GM21576 (cell line): ENCODE results near the gene RCAN1.

Experiments used
- ATAC-seq: cut with Tn5 transposase; IDR thresholded peaks from one replicate; pipeline ENCODE4 v1.9.1; 2021; ENCODE audit warnings: mild to moderate bottlenecking, moderate library complexity; ENCODE audit not compliant: unreplicated experiment

RCAN1 gene

GRCh38 chr21:34614628-34615486, at the start of gene RCAN1:
Gene RCAN1 (minus strand): TSS chr21:34615113. CDS start chr21:34615011, 102 bp downstream.
- ATAC-seq, result peak; percentile 97

DNA sequence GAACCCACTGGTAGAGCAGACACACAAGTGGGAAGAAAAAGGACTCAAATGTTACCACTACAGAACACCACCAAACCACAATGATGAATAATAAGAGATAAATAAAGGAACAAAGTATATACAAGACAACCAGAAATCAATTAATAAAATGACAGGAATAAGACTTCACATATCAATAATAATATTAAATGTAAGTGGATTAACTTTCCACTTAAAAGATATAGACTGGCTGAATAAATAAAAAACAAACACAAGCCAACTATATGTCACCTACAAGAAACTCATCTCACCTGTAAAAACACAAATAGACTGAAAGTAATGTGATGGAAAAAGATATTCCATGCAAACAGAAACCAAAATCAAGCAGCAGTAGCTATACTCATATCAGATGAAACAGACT, 46.9 kb upstream of the RCAN1 start:
- no peak for ATAC-seq

DNA sequence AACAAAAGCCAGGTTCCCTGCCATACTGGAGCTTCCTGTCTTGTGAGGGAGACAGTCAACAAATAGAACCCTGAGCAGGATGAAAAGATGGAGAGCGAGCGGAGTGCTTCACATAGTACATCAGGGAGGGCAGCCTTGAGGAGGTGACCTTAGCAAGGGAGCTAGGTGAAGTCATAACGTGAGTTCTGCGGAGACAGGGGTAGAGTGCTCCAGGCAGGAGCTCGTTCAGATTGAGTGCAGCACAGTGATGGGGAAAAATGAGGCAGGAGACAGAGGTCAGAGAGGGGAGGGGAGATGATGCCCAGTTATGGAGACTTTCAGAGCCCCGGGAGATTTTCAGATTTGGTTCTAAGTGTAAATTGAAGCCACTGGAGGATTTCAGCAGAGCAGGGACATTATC, 38.6 kb upstream of the RCAN1 start:
- no peak for ATAC-seq

DNA sequence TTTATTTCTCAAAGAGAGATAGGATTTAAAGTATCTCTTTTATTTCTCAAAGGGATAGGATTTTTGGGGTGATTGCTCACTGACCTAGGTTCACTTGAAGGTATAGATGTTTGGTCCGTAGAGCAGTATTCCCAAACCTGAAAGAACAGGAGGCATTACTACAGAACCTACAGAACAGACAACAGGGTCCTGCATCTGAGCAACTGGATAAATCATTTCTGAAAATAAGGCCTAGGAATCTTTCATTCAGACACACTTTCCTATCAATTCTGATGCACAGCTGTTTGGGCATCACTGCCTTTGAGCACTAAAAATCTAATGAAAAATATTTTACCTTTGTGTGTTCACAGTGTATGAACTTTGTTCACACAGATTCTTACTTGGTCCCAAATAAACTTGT, 36.7 kb upstream of the RCAN1 start:
- ATAC-seq, result no peak

- no peak for ATAC-seq
Observed at GRCh38 chr21:34650861-34651431, 36.0 kb upstream of the RCAN1 start.

- ATAC-seq, result no peak
Observed at GRCh38 chr21:34649400-34649799, 34.5 kb upstream of the RCAN1 start.

DNA sequence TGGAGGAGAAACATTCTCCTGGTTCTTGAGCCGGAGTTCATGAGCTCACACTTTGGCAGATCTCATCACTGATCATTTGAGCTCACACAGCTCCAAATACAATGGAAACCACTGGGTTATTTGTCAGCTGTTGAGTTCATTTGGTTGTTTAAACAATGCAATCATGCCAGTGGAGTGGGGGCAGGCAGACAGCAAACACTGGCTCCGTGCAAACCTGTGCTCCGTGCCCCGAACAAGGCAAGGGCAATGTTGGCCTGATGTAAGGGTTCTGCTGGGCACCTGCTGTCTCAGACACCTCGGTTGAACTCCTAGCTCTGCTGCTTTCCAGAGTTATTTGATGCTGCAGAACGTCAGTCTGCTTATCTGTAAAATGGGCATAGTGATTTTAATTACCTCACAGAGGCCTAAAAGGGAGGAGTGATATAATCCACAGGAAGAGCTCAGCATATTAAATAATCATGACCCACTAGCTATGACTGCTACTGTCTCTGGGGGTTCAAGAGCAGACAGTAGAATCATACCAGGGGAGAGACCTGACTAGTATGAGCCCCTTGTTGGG, 33.9 kb upstream of the RCAN1 start:
- ATAC-seq, result no peak

DNA sequence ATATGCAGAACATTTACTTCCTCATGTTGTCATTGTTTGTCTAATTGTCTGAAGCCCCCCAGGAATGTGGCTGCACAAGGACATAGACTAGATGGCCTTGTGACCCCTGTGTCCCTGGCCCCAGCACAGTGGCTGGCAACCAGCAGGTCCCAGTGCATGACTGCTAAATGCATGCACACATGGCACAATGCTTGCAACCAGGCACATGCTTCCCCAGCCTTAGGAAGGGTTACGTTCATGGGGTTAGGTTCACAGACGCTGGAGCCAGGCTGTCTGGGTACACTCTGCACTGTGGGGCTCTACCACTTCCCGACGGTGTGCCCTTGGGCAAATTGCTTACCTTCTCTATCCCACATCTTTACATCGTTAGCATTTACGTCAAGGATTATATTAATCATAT, 32.6 kb upstream of the RCAN1 start:
- no peak for ATAC-seq

GRCh38 chr21:34644825-34645224, 29.9 kb upstream of the RCAN1 start:
- no peak for ATAC-seq

DNA sequence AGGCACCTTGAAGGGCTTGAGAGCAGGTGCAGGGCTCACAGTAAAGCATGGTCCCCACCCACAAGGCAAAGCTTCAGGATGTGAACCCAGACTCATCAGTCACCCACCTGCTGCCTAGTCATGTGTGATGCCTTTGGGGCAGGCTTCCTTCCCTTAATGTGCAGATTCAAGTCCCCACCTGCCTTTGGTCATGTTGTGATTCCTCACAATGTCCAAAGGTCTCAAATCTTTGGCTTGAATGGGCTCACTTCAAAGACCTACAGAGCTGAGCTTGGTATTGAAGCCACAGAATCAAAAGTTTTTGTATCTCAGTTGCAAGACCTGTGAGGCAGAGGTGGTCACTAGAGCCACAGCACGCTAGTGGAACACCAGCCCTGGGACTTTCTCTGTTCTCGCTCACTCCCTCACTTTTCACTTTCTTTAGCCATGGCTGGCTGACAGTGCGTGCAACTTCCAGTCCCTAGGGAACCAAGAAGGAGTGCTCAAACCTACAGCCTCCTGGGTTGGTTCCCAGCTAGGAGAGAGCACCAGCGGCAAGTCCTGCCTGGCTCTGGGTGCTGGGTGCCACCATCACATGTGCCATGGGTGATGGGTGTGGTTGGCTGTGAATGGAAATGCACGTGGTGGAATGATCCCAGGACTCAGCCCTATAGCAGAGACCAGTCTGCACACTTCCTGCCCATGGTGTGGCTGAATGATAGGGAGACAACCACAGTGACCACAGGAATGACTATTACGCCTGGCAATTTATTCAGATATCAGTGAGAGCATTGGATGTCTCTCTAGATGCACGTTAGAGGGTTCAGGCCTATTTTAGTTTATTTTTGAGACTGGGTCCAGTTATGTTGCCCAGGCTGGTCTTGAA, 27.5 kb upstream of the RCAN1 start:
- peak; percentile 56 for ATAC-seq

DNA sequence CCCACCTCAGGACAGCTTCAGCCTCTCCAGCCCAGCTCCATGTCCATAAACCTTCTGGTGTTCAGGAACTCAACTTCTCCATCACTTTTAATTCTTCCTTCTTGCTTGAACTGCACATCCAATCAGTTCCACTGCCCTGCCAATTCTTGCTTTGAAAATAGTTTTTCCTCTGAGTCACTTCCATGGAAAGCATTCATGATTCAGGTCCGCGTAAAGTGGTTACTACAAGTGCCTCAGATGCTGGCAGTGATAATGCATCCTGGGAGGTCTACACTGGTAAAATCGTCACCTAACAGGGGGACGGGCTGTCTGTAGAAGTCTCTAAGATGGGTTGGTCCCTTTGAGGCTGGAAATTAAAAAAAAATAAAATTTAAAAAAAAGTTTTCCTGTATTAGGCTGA, 25.9 kb upstream of the RCAN1 start:
- ATAC-seq, result no peak

DNA sequence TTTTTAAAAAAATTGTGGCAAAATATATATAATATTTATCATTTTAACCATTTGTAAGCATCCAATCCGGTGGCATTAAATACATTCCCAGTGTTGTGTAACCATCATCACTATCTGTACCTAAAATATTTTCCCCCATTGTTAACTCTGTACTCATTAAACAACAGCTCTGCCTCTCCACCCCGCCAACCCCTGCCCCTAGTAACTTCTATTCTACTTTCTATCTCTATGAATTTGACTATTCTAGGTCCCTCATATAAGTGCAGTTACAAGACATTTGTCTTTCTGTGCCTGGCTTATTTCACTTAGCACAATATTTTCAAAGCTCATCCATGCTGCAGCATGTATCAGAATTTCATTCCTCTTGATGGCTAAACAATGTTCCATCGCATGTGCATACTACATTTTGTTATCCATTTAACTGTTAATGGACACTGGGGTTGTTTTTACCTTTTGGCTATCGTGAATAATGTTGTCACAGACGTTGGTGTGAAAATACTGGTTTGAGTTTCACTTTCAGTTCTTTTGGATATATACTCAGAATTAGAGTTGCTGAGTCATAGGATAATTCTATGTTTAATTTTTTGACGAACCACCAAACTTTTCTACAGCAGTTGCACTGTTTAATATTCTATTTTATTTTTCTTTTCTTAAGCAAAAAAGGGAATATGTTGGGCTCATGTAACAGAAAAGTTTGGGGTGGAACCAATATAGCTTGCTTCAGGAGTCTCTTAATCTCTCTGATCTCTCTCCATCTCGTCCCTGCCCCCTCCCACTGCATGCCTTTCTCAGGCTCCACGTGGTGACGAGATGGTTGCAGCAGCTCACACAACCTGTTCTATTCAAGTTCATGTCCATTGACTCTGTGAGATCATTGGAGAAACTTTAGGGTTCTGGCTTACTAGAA, 25.2 kb upstream of the RCAN1 start:
- ATAC-seq, result no peak

DNA sequence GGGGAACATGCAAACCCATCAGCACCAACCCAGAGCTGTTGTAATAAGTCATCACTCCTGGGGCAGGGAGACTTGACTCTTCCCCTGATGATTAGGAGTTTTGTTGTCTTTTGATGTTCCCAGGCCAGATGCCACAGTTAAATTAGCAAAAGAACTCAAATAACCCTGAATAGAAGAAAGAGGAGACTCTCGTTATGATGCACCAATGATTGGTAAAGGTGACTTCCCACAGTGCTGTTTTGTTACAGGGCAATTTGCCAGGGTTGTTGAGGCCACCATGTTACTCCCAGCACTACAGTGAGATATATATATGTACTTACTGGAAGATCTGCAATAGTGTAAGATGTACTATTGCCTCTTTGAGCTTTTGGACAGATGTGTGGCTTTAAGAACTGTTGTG, 24.3 kb upstream of the RCAN1 start:
- ATAC-seq, result no peak

DNA sequence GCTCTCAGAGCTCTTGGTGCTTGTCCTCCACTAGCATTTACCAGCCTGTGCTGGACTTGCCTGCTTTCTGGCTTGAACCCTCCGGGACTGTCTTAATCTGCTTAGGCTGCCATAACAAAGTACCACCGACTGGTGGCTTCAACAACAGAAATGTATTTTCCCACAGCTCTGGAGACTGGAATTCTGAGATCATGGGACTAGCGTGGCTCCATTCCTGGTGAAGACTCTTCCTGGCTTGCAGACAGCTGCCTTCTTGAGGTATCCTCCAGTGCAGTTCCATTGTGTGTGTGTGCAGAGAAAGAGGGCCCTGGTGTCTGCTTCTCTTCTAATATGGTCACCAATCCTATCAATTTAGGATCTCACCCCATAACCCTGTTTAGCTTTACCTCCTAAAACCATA, 22.0 kb upstream of the RCAN1 start:
- ATAC-seq, result no peak

DNA sequence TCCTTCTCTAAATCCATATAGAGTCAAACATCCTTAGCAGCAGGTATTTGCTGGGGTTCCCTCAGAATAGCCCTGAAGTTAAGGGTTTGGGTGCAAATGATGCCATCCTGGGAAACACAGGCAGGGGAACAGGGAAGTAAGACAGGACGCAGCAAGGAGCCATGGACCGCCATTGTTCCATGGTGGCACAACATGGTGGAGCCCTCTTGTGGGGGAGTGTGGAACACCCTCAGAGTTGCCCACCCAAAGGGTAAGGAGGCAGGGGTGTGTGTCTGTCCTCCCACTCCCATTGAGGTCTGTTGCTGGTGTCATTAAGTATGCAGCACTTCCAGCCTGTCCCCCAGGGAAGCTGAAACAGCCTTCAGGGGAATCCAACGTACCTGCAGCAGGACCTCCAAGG, 20.4 kb upstream of the RCAN1 start:
- ATAC-seq, result no peak

- no peak for ATAC-seq
Observed at GRCh38 chr21:34632498-34632897, 17.6 kb upstream of the RCAN1 start.

- no peak for ATAC-seq
Observed at GRCh38 chr21:34630536-34631143, 15.7 kb upstream of the RCAN1 start.

DNA sequence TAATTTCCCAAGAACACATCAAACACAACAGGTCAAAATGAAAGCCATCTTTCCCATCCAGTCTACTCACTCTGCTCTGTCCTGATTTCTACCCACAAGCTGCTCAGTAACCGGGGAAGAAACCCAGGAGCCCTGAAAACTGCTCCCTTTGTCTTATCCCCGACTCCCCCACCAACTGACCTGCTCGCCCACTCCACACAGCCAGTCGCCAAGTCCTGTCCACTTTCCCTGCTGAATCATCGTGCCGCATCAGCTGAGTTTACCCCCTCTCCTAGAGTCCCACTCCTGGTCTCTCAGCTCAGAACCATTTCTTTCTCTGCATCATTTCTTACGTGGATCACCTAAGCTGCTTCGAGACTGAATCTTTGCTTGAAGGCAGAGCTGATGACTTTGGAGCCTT, 11.2 kb upstream of the RCAN1 start:
- ATAC-seq, result no peak

DNA sequence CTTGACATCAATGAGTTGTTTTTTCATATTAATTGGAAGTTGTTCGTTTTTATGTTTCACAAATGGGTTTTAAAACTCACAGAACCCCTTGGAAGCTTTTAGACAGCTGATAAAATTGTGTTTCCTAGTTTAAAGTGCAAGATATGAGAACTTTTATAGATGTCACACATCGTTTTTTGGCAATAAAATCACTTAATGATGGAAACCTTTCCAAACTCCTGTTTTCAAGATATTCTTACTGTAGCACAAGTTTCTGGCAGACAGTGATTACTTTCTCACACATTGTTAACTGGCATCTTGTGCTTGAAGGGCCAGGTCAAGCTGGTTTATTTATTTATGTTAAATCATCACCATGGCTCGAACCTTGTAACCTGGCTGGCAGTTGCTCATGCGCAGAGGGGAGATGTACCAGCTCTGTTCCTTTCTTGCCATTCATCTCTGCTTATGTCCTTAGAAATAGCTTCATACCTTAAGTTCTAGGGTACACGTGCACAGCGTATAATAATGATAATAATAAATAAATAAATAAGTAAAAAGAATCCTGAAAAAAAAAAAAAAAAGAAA, 10.2 kb upstream of the RCAN1 start:
- ATAC-seq, result no peak

DNA sequence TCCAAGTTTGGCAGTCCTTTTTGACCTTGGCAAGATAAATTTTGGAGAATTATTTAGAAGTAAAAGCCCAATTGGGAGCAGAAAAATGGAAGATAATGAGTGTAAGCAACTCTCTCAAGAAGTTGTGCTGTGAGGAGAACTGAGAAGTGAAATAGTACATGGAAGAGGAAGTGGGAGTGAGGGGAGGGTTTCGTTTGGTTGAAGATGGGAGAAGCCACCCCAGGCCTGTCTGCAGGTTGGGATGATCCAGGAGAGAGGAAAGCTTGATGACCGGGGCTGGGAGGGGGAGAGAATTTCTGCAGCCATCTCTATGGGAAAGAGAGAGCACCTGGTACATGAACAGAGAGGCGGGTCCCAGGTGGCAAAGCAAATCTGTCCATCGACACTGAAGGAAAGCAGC, 8.6 kb upstream of the RCAN1 start:
- no peak for ATAC-seq
